Endothelial cell of umbilical vein (primary cell): ENCODE measurements around the gene FOXL3.

ENCODE experiments used
- CTCF ChIP-seq, 2 donors: IDR thresholded peaks; 1 replicate in 1 of 2; 2 replicates in 1 of 2; pipeline ENCODE4 v1.5.1; 2011; ENCODE audit warnings: low read length in 2 of 2, mild to moderate bottlenecking in 2 of 2, moderate library complexity in 2 of 2, control low read depth in 1 of 2, inconsistent platforms in 1 of 2, low read depth in 1 of 2; ENCODE audit not compliant: insufficient read depth in 1 of 2; ENCODE audit errors: extremely low read depth in 1 of 2
- EZH2 ChIP-seq: IDR thresholded peaks from 2 replicates; pipeline ENCODE4 v1.6.1; 2012; ENCODE audit warnings: borderline replicate concordance, low read depth, mild to moderate bottlenecking, moderate library complexity, low read length, inconsistent platforms; ENCODE audit not compliant: severe bottlenecking
- FOS ChIP-seq: IDR thresholded peaks from 2 replicates; pipeline ENCODE4 v1.6.1; 2011; ENCODE audit warnings: mild to moderate bottlenecking, low read length, moderate library complexity, borderline replicate concordance; ENCODE audit not compliant: insufficient read depth
- MAX ChIP-seq: IDR thresholded peaks from 2 replicates; pipeline ENCODE4 v1.6.1; 2011; ENCODE audit not compliant: insufficient read depth, insufficient read length
- POLR2A ChIP-seq: IDR thresholded peaks from 2 replicates; pipeline ENCODE4 v1.6.1; 2012; ENCODE audit warnings: low read depth, mild to moderate bottlenecking, control low read depth, low read length
- POLR2AphosphoS5 ChIP-seq: IDR thresholded peaks from 2 replicates; pipeline ENCODE4 v1.6.1; 2012; ENCODE audit warnings: low read depth, mild to moderate bottlenecking, control low read depth, low read length, moderate library complexity; ENCODE audit not compliant: insufficient read depth

- no peak for TF ChIP-seq CTCF (IDR thresholded peaks at IDR 0.05; ENCODE audit: extremely low read depth in 1 of 2, insufficient read depth in 1 of 2, low read depth in 1 of 2, low read length in 2 of 2)
- TF ChIP-seq POLR2AphosphoS5 = no peak
- TF ChIP-seq EZH2 = no peak
- no peak for TF ChIP-seq MAX
- no peak for TF ChIP-seq POLR2A
- TF ChIP-seq FOS = no peak
Observed at GRCh38 chr7:245574-246295, 44.2 kb upstream of the FOXL3 start.
